PFSK-1 (cell line): ENCODE data around the gene ELOVL2.

Experiments
- FOXP2 ChIP-seq: optimal IDR thresholded peaks from 2 replicates; pipeline ENCODE3; 2011; ENCODE audit warnings: borderline replicate concordance, control low read depth, inconsistent platforms; ENCODE audit not compliant: insufficient read depth; ENCODE audit errors: extremely low read length, extremely low read depth
- POLR2AphosphoS5 ChIP-seq: IDR thresholded peaks from 2 replicates; pipeline ENCODE4 v1.6.1; 2012; ENCODE audit warnings: low read depth, mild to moderate bottlenecking, control low read depth, low read length, moderate library complexity
- SIN3A ChIP-seq: IDR thresholded peaks from 2 replicates; pipeline ENCODE4 v1.6.1; 2012; ENCODE audit warnings: mild to moderate bottlenecking, low read length, moderate library complexity, borderline replicate concordance; ENCODE audit not compliant: insufficient read depth
- TAF1 ChIP-seq: IDR thresholded peaks from 2 replicates; pipeline ENCODE4 v1.6.1; 2012; ENCODE audit warnings: low read length, control low read depth, borderline replicate concordance; ENCODE audit not compliant: insufficient read depth
- TF ChIP-seq, protein P1 (sequence below), 2 experiments: IDR thresholded peaks; 2 replicates each; pipeline versions ENCODE4 v1.6.1 to v1.8.0; 2011 to 2012; ENCODE audit warnings: low read depth in 2 of 2, low read length in 2 of 2, control low read depth in 1 of 2, inconsistent platforms in 1 of 2, mild to moderate bottlenecking in 1 of 2, moderate library complexity in 1 of 2; ENCODE audit not compliant: insufficient read depth in 1 of 2

DNA sequence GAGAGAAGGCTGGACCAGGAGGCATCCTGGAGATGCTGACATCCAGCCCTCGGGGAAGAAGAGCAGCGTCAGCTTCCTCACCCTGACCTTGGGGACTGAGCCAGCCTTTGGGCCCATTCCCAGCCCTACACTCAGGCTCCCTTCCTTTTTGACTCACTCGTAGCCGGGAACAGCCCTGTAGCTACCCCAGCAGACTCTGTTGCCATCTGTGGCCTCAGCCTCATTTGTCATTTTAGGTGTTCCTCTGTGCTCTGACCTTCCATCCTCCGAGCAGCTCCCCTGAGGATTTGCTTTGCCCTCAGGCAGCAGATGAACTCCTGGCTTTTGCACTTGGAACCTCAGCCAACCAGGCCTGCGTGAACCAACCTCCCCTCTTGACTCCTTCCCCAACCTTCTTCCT, 67.5 kb downstream of the ELOVL2 start:
- TF ChIP-seq POLR2AphosphoS5 (no peak), TAF1 (no peak), SIN3A (no peak), FOXP2 (no peak)
- TF ChIP-seq, protein P1, sequence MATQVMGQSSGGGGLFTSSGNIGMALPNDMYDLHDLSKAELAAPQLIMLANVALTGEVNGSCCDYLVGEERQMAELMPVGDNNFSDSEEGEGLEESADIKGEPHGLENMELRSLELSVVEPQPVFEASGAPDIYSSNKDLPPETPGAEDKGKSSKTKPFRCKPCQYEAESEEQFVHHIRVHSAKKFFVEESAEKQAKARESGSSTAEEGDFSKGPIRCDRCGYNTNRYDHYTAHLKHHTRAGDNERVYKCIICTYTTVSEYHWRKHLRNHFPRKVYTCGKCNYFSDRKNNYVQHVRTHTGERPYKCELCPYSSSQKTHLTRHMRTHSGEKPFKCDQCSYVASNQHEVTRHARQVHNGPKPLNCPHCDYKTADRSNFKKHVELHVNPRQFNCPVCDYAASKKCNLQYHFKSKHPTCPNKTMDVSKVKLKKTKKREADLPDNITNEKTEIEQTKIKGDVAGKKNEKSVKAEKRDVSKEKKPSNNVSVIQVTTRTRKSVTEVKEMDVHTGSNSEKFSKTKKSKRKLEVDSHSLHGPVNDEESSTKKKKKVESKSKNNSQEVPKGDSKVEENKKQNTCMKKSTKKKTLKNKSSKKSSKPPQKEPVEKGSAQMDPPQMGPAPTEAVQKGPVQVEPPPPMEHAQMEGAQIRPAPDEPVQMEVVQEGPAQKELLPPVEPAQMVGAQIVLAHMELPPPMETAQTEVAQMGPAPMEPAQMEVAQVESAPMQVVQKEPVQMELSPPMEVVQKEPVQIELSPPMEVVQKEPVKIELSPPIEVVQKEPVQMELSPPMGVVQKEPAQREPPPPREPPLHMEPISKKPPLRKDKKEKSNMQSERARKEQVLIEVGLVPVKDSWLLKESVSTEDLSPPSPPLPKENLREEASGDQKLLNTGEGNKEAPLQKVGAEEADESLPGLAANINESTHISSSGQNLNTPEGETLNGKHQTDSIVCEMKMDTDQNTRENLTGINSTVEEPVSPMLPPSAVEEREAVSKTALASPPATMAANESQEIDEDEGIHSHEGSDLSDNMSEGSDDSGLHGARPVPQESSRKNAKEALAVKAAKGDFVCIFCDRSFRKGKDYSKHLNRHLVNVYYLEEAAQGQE (IDR thresholded peaks at IDR 0.05; ENCODE audit: insufficient read depth in 1 of 2, low read depth in 2 of 2, low read length in 2 of 2) = no peak
